ENCODE results near the gene VPS29.

The VPS29 gene

GRCh38 chr12:110505332-110505731 lies 3.4 kb upstream of the VPS29 start:
- H3K9ac ChIP-seq: no peak overlapping the region

GRCh38 chr12:110503432-110503831 lies 1.5 kb upstream of the VPS29 start:
- Histone ChIP-seq H3K4me1 (ENCODE audit: low read depth, poor library complexity, severe bottlenecking) (peaks cover 19% of the 10 kb centered on the region), H3K36me3 (ENCODE audit: insufficient read depth) (no peaks in the 10 kb centered on the region), H3K27ac (no peak overlapping the region), H3K9ac (no peak overlapping the region), H3K27me3 (ENCODE audit: insufficient read depth, low read depth) (no peaks in the 10 kb centered on the region), H2AFZ (ENCODE audit: low read depth) (no peak overlapping the region), H3K79me2 (ENCODE audit: insufficient read depth, low read depth) (peaks cover 25% of the 10 kb centered on the region; the same call in 1 of the 2 replicates), H3K4me2 (no peak overlapping the region), H4K20me1 (ENCODE audit: insufficient read depth) (no peaks in the 10 kb centered on the region), H3K4me3 (IDR thresholded peaks at IDR 0.05; ENCODE audit: insufficient read depth, low read depth, low read length) (no peak overlapping the region)
- TF ChIP-seq, protein P1, sequence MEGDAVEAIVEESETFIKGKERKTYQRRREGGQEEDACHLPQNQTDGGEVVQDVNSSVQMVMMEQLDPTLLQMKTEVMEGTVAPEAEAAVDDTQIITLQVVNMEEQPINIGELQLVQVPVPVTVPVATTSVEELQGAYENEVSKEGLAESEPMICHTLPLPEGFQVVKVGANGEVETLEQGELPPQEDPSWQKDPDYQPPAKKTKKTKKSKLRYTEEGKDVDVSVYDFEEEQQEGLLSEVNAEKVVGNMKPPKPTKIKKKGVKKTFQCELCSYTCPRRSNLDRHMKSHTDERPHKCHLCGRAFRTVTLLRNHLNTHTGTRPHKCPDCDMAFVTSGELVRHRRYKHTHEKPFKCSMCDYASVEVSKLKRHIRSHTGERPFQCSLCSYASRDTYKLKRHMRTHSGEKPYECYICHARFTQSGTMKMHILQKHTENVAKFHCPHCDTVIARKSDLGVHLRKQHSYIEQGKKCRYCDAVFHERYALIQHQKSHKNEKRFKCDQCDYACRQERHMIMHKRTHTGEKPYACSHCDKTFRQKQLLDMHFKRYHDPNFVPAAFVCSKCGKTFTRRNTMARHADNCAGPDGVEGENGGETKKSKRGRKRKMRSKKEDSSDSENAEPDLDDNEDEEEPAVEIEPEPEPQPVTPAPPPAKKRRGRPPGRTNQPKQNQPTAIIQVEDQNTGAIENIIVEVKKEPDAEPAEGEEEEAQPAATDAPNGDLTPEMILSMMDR (conservative IDR thresholded peaks at IDR 0.05; ENCODE audit: low read depth, low read length): no peak

More at GRCh38 chr12:110505332-110505731, 3.4 kb upstream of the VPS29 start:
- TF ChIP-seq, protein P1 (conservative IDR thresholded peaks at IDR 0.05; ENCODE audit: low read depth, low read length): no peak
- H3K27ac ChIP-seq: no peak overlapping the region
- no peaks in the 10 kb centered on the region for H3K36me3 ChIP-seq (ENCODE audit: insufficient read depth)
- H3K79me2 ChIP-seq (ENCODE audit: insufficient read depth, low read depth): peaks cover 13% of the 10 kb centered on the region; the same call in 1 of the 2 replicates
- peaks cover 11% of the 10 kb centered on the region for H3K4me1 ChIP-seq (ENCODE audit: low read depth, poor library complexity, severe bottlenecking)
- H3K27me3 ChIP-seq (ENCODE audit: insufficient read depth, low read depth): no peaks in the 10 kb centered on the region
- no peak overlapping the region for H3K4me2 ChIP-seq
- no peak overlapping the region for H2AFZ ChIP-seq (ENCODE audit: low read depth)
- H3K4me3 ChIP-seq (IDR thresholded peaks at IDR 0.05; ENCODE audit: insufficient read depth, low read depth, low read length): no peak overlapping the region
- H4K20me1 ChIP-seq (ENCODE audit: insufficient read depth): no peaks in the 10 kb centered on the region

DNA sequence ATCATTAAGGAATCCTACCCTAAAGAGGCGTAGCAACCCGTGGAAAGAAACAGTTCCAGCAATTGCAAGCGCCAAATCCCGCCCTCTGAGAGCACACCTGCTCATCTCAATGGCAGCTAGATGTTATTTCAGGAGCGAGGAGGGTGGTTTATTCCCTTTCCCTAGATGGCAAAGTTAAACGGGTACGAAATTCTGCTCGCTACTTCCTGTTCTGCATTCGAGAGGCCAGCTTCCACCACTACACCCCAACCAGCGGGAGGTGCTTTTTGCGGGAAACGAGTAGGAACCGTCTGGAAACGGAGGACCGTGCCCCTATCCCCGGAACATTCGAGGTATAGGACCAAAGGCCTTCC lies 536 bp downstream of the VPS29 start:
- H3K4me1 ChIP-seq (ENCODE audit: low read depth, poor library complexity, severe bottlenecking): peaks cover 19% of the 10 kb centered on the region

GRCh38 chr12:110498984-110499706 lies 2.8 kb downstream of the VPS29 start:
- Histone ChIP-seq H3K79me2 (ENCODE audit: insufficient read depth, low read depth) (peaks cover 25% of the 10 kb centered on the region; the same call in 1 of the 2 replicates), H3K27ac (no peak overlapping the region), H3K9ac (no peak overlapping the region), H3K27me3 (ENCODE audit: insufficient read depth, low read depth) (no peaks in the 10 kb centered on the region), H3K36me3 (ENCODE audit: insufficient read depth) (no peaks in the 10 kb centered on the region), H3K4me2 (no peak overlapping the region), H2AFZ (ENCODE audit: low read depth) (no peak overlapping the region), H3K4me3 (IDR thresholded peaks at IDR 0.05; ENCODE audit: insufficient read depth, low read depth, low read length) (no peak overlapping the region), H3K4me1 (ENCODE audit: low read depth, poor library complexity, severe bottlenecking) (peaks cover 19% of the 10 kb centered on the region), H4K20me1 (ENCODE audit: insufficient read depth) (no peaks in the 10 kb centered on the region)
- TF ChIP-seq, protein P1 (conservative IDR thresholded peaks at IDR 0.05; ENCODE audit: low read depth, low read length): no peak

More for the DNA sequence above, 536 bp downstream of the VPS29 start:
- Histone ChIP-seq H3K27me3 (ENCODE audit: insufficient read depth, low read depth) (no peaks in the 10 kb centered on the region), H3K4me2 (peak overlapping the region; percentile 48; the same call in 1 of the 2 replicates), H3K9ac (peak overlapping the region; percentile 69; the same call in 1 of the 2 replicates), H3K27ac (peak overlapping the region; percentile 57), H3K4me3 (IDR thresholded peaks at IDR 0.05; ENCODE audit: insufficient read depth, low read depth, low read length) (no peak overlapping the region), H2AFZ (ENCODE audit: low read depth) (peak overlapping the region; percentile 45), H4K20me1 (ENCODE audit: insufficient read depth) (no peaks in the 10 kb centered on the region), H3K79me2 (ENCODE audit: insufficient read depth, low read depth) (peaks cover 25% of the 10 kb centered on the region; the same call in 1 of the 2 replicates), H3K36me3 (ENCODE audit: insufficient read depth) (no peaks in the 10 kb centered on the region)
- TF ChIP-seq, protein P1 (conservative IDR thresholded peaks at IDR 0.05; ENCODE audit: low read depth, low read length): no peak

All from KMS-11 (cell line).